ENCODE results near the gene KRT3. TPM values are rescaled to one million over a fixed set of nuclear protein-coding genes. Genes with fewer than 3 reads are reported as not detected.

Gene KRT3
- total and polyA plus RNA-seq, 2 experiments from 2014 or later, result not detected

- Histone ChIP-seq H3K36me3 (no peaks in the 10 kb centered on the region), H3K4me3 (no peak overlapping the region), H3K9me3 (ENCODE audit: low read depth) (no peaks in the 10 kb centered on the region), H3K4me1 (ENCODE audit: low read depth) (no peaks in the 10 kb centered on the region), H3K27ac (no peak overlapping the region), H3K27me3 (no peaks in the 10 kb centered on the region)
- no peak for DNase-seq (ENCODE audit: low read depth in 1 of 2, low spot score in 1 of 2)
- TF ChIP-seq CTCF (IDR thresholded peaks at IDR 0.05; ENCODE audit: low read depth, low read length), result no peak
These were observed 34.3 kb upstream of the KRT3 start for GRCh38 chr12:52829986-52830770.

- H3K27ac ChIP-seq, result no peak overlapping the region
- H3K36me3 ChIP-seq, result no peaks in the 10 kb centered on the region
- DNase-seq (ENCODE audit: low read depth in 1 of 2, low spot score in 1 of 2), result peak in 1 of 2 donors; percentile 65
- no peak overlapping the region for H3K4me3 ChIP-seq
- TF ChIP-seq CTCF (IDR thresholded peaks at IDR 0.05; ENCODE audit: low read depth, low read length), result no peak
- no peaks in the 10 kb centered on the region for H3K27me3 ChIP-seq
- no peaks in the 10 kb centered on the region for H3K9me3 ChIP-seq (ENCODE audit: low read depth)
- no peaks in the 10 kb centered on the region for H3K4me1 ChIP-seq (ENCODE audit: low read depth)
These were observed 32.7 kb upstream of the KRT3 start for GRCh38 chr12:52828591-52829021.

GRCh38 chr12:52828156-52828555 lies 32.2 kb upstream of the KRT3 start:
- H3K36me3 ChIP-seq, result no peaks in the 10 kb centered on the region
- no peaks in the 10 kb centered on the region for H3K9me3 ChIP-seq (ENCODE audit: low read depth)
- no peaks in the 10 kb centered on the region for H3K27me3 ChIP-seq
- no peak overlapping the region for H3K4me3 ChIP-seq
- TF ChIP-seq CTCF (IDR thresholded peaks at IDR 0.05; ENCODE audit: low read depth, low read length), result no peak
- DNase-seq (ENCODE audit: low read depth in 1 of 2, low spot score in 1 of 2), result no peak
- H3K27ac ChIP-seq, result no peak overlapping the region
- H3K4me1 ChIP-seq (ENCODE audit: low read depth), result no peaks in the 10 kb centered on the region

- no peak overlapping the region for H3K27ac ChIP-seq
- TF ChIP-seq CTCF (IDR thresholded peaks at IDR 0.05; ENCODE audit: low read depth, low read length), result no peak
- H3K36me3 ChIP-seq, result no peaks in the 10 kb centered on the region
- no peaks in the 10 kb centered on the region for H3K27me3 ChIP-seq
- no peak overlapping the region for H3K4me3 ChIP-seq
- no peak for DNase-seq (ENCODE audit: low read depth in 1 of 2, low spot score in 1 of 2)
- H3K4me1 ChIP-seq (ENCODE audit: low read depth), result no peaks in the 10 kb centered on the region
- no peaks in the 10 kb centered on the region for H3K9me3 ChIP-seq (ENCODE audit: low read depth)
These were observed 31.7 kb upstream of the KRT3 start for GRCh38 chr12:52827499-52828090.

- H3K9me3 ChIP-seq (ENCODE audit: low read depth), result no peaks in the 10 kb centered on the region
- no peak overlapping the region for H3K4me3 ChIP-seq
- H3K27me3 ChIP-seq, result no peaks in the 10 kb centered on the region
- H3K27ac ChIP-seq, result no peak overlapping the region
- H3K36me3 ChIP-seq, result no peaks in the 10 kb centered on the region
- H3K4me1 ChIP-seq (ENCODE audit: low read depth), result no peaks in the 10 kb centered on the region
- DNase-seq (ENCODE audit: low read depth in 1 of 2, low spot score in 1 of 2), result no peak
- TF ChIP-seq CTCF (IDR thresholded peaks at IDR 0.05; ENCODE audit: low read depth, low read length), result no peak
These were observed 30.9 kb upstream of the KRT3 start for GRCh38 chr12:52826611-52827498.
